Measurements from ENCODE around the gene SOX18. TPM values are rescaled to one million over a fixed set of nuclear protein-coding genes. Genes with fewer than 3 reads are reported as not detected.

The SOX18 gene
- total and polyA plus RNA-seq, 2 of the 13 experiments (the other 11 are each of a cell fraction or from before 2014, with no cell fraction given) = 1.6 to 1.9 TPM

DNA sequence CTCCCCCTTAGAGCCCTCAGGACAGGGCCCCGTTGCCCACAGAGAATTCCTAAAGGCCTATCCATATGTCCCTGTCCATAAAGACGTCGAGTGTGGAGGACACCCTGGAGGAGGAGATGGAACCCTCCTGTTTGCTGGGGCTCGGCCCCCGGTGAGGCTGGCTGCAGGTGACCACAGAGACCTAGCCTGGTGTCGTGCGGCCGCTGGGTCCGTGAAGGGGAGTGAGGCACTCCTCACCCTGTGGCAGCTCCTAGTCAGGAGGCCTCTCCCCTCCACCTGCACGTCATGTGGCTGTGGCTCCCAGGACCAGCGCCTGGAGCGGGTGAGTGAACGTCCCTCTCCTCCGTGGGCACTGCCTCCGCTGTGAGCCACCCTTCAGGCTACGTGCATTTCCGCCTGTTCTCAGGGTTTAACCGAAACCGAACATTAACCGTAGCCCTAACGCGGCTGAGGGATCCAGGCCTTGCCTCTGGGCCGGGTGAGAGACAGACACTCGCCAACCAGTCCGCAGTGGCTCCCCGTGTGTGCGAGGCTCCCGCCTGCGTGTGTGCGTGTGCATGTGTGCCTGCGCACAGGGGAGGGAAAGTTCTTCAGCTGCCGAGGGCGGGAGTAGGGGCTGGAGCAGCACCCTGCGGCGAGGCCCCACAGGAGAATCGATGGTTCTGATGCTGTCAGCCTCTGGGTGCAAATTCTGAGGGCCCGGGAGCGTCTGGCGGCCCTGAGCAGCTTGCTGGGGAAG is 7.6 kb upstream of the SOX18 start (continued):
- TF ChIP-seq, protein P1, sequence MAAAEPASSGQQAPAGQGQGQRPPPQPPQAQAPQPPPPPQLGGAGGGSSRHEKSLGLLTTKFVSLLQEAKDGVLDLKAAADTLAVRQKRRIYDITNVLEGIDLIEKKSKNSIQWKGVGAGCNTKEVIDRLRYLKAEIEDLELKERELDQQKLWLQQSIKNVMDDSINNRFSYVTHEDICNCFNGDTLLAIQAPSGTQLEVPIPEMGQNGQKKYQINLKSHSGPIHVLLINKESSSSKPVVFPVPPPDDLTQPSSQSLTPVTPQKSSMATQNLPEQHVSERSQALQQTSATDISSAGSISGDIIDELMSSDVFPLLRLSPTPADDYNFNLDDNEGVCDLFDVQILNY (CRISPR knock-in tag; conservative IDR thresholded peaks at IDR 0.05) = peak; percentile 12; the same call in 1 of the 2 replicates
- TF ChIP-seq, protein P2, sequence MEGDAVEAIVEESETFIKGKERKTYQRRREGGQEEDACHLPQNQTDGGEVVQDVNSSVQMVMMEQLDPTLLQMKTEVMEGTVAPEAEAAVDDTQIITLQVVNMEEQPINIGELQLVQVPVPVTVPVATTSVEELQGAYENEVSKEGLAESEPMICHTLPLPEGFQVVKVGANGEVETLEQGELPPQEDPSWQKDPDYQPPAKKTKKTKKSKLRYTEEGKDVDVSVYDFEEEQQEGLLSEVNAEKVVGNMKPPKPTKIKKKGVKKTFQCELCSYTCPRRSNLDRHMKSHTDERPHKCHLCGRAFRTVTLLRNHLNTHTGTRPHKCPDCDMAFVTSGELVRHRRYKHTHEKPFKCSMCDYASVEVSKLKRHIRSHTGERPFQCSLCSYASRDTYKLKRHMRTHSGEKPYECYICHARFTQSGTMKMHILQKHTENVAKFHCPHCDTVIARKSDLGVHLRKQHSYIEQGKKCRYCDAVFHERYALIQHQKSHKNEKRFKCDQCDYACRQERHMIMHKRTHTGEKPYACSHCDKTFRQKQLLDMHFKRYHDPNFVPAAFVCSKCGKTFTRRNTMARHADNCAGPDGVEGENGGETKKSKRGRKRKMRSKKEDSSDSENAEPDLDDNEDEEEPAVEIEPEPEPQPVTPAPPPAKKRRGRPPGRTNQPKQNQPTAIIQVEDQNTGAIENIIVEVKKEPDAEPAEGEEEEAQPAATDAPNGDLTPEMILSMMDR (CRISPR knock-in tag; IDR thresholded peaks at IDR 0.05) = no peak
- TF ChIP-seq NFKB2 (CRISPR knock-in tag; IDR thresholded peaks at IDR 0.05; ENCODE audit: borderline replicate concordance) (peak; percentile 32), KDM2A (CRISPR knock-in tag; IDR thresholded peaks at IDR 0.05; ENCODE audit: borderline replicate concordance, low read depth) (peak; percentile 20; the same call in 1 of the 2 replicates), ZSCAN30 (CRISPR knock-in tag; IDR thresholded peaks at IDR 0.05) (no peak; the same call in 1 of the 2 replicates), EZH2 (conservative IDR thresholded peaks at IDR 0.05; ENCODE audit: low read depth, low read length) (no peak), ARHGAP35 (CRISPR knock-in tag; IDR thresholded peaks at IDR 0.05; ENCODE audit: borderline replicate concordance) (peak; percentile 86; the same call in 1 of the 2 replicates), ZNF619 (CRISPR knock-in tag; IDR thresholded peaks at IDR 0.05) (0 out of 2 replicates have a peak, but pooled peaks have one; percentile 29), PRPF4 (IDR thresholded peaks at IDR 0.05; ENCODE audit: low read depth, low read length, poor library complexity, severe bottlenecking) (peak; percentile 89), ZMAT3 (CRISPR knock-in tag; conservative IDR thresholded peaks at IDR 0.05) (no peak; the same call in 1 of the 2 replicates), KMT2B (CRISPR knock-in tag; IDR thresholded peaks at IDR 0.05) (no peak; the same call in 1 of the 2 replicates), HMG20B (CRISPR knock-in tag; conservative IDR thresholded peaks at IDR 0.05) (peak; percentile 33; the same call in 1 of the 2 replicates), IRX3 (CRISPR knock-in tag; IDR thresholded peaks at IDR 0.05; ENCODE audit: borderline replicate concordance, low read depth) (no peak), ZMYM3 (CRISPR knock-in tag; IDR thresholded peaks at IDR 0.05) (no peak), ZNF431 (CRISPR knock-in tag; IDR thresholded peaks at IDR 0.05; ENCODE audit: borderline replicate concordance, low read depth) (peak; percentile 39; the same call in 1 of the 2 replicates), EEA1 (CRISPR knock-in tag; IDR thresholded peaks at IDR 0.05; ENCODE audit: borderline replicate concordance) (0 out of 2 replicates have a peak, but pooled peaks have one; percentile 52), ZNF564 (CRISPR knock-in tag; IDR thresholded peaks at IDR 0.05) (peak; percentile 49)
- TF ChIP-seq, protein P3, sequence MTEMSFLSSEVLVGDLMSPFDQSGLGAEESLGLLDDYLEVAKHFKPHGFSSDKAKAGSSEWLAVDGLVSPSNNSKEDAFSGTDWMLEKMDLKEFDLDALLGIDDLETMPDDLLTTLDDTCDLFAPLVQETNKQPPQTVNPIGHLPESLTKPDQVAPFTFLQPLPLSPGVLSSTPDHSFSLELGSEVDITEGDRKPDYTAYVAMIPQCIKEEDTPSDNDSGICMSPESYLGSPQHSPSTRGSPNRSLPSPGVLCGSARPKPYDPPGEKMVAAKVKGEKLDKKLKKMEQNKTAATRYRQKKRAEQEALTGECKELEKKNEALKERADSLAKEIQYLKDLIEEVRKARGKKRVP (CRISPR knock-in tag; IDR thresholded peaks at IDR 0.05) = no peak
- TF ChIP-seq, protein P4, sequence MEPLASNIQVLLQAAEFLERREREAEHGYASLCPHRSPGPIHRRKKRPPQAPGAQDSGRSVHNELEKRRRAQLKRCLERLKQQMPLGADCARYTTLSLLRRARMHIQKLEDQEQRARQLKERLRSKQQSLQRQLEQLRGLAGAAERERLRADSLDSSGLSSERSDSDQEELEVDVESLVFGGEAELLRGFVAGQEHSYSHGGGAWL (CRISPR knock-in tag; IDR thresholded peaks at IDR 0.05) = peak; percentile 64; the same call in 1 of the 2 replicates
- TF ChIP-seq, protein P5, sequence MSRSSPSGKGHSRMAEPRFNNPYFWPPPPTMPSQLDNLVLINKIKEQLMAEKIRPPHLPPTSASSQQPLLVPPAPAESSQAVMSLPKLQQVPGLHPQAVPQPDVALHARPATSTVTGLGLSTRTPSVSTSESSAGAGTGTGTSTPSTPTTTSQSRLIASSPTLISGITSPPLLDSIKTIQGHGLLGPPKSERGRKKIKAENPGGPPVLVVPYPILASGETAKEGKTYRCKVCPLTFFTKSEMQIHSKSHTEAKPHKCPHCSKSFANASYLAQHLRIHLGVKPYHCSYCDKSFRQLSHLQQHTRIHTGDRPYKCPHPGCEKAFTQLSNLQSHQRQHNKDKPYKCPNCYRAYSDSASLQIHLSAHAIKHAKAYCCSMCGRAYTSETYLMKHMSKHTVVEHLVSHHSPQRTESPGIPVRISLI (CRISPR knock-in tag; IDR thresholded peaks at IDR 0.05; ENCODE audit: borderline replicate concordance) = no peak
- TF ChIP-seq, protein P6, sequence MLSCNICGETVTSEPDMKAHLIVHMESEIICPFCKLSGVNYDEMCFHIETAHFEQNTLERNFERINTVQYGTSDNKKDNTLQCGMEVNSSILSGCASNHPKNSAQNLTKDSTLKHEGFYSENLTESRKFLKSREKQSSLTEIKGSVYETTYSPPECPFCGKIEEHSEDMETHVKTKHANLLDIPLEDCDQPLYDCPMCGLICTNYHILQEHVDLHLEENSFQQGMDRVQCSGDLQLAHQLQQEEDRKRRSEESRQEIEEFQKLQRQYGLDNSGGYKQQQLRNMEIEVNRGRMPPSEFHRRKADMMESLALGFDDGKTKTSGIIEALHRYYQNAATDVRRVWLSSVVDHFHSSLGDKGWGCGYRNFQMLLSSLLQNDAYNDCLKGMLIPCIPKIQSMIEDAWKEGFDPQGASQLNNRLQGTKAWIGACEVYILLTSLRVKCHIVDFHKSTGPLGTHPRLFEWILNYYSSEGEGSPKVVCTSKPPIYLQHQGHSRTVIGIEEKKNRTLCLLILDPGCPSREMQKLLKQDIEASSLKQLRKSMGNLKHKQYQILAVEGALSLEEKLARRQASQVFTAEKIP (CRISPR knock-in tag; IDR thresholded peaks at IDR 0.05; ENCODE audit: borderline replicate concordance) = no peak

Data from HepG2 (cell line).